Measurements from ENCODE around the gene COLQ.

The COLQ gene

GRCh38 chr3:15436246-15436645, 85.3 kb downstream of the COLQ start:
- H3K36me3 ChIP-seq (ENCODE audit: control insufficient read depth in 4 of 4, insufficient read depth in 4 of 4, low read length in 3 of 4), result peaks cover 18 to 86% (median 44%) of the 10 kb centered on the region in 4 experiments
- CTCF ChIA-PET, result interaction anchor here (0.9 to 1.2 kb wide), 2 partner anchors 8 to 168 kb away, joined by 3 to 4 read pairs; no protein-coding TSS in a partner anchor
- WGBS (ENCODE audit: insufficient coverage), result 100% methylated on average over 6 of the region's 6 CpGs

GRCh38 chr3:15434756-15435155, 86.8 kb downstream of the COLQ start:
- Histone ChIP-seq H3K36me3 (ENCODE audit: control insufficient read depth in 4 of 4, insufficient read depth in 4 of 4, low read length in 3 of 4) (peaks cover 15 to 79% (median 46%) of the 10 kb centered on the region in 4 experiments), H3K27me3 (replicated peaks in 2 of 5; ENCODE audit: control insufficient read depth in 4 of 5, insufficient read depth in 5 of 5, low read length in 4 of 5) (no peaks in the 10 kb centered on the region), H3K9me3 (ENCODE audit: control extremely low read depth in 1 of 5, control insufficient read depth in 4 of 5, insufficient read depth in 2 of 5, low read depth in 1 of 5, low read length in 4 of 5) (no peaks in the 10 kb centered on the region), H3K27ac (ENCODE audit: insufficient read depth in 1 of 2, low read depth in 1 of 2, low read length in 2 of 2, poor library complexity in 1 of 2, severe bottlenecking in 2 of 2) (no peak overlapping the region), H3K4me1 (ENCODE audit: control extremely low read depth in 1 of 4, control insufficient read depth in 4 of 4, insufficient read depth in 4 of 4, low read length in 3 of 4) (peaks cover 2 to 19% (median 16%) of the 10 kb centered on the region in 4 experiments), H3K4me3 (ENCODE audit: control insufficient read depth in 1 of 7, extremely low read depth in 1 of 7, insufficient read depth in 4 of 7, low read depth in 2 of 7, low read length in 6 of 7) (no peak overlapping the region)
- POLR2A ChIA-PET, result no interaction called here
- CTCF ChIA-PET, result interaction anchor here (1.0 to 1.3 kb wide), 5 partner anchors 13 to 122 kb away, joined by 3 to 6 read pairs (median 4); no protein-coding TSS in a partner anchor
- peak in 1 of 3 donors; percentile 6 for DNase-seq
- WGBS (ENCODE audit: insufficient coverage), result 96% methylated on average over 3 of the region's 4 CpGs

More at GRCh38 chr3:15436246-15436645, 85.3 kb downstream of the COLQ start:
- DNase-seq, result no peak
- Histone ChIP-seq H3K9me3 (ENCODE audit: control extremely low read depth in 1 of 5, control insufficient read depth in 4 of 5, insufficient read depth in 2 of 5, low read depth in 1 of 5, low read length in 4 of 5) (no peaks in the 10 kb centered on the region), H3K4me3 (ENCODE audit: control insufficient read depth in 1 of 7, extremely low read depth in 1 of 7, insufficient read depth in 4 of 7, low read depth in 2 of 7, low read length in 6 of 7) (no peak overlapping the region), H3K4me1 (ENCODE audit: control extremely low read depth in 1 of 4, control insufficient read depth in 4 of 4, insufficient read depth in 4 of 4, low read length in 3 of 4) (peaks cover 2 to 34% (median 30%) of the 10 kb centered on the region in 4 experiments), H3K27ac (ENCODE audit: insufficient read depth in 1 of 2, low read depth in 1 of 2, low read length in 2 of 2, poor library complexity in 1 of 2, severe bottlenecking in 2 of 2) (no peak overlapping the region), H3K27me3 (replicated peaks in 2 of 5; ENCODE audit: control insufficient read depth in 4 of 5, insufficient read depth in 5 of 5, low read length in 4 of 5) (no peaks in the 10 kb centered on the region)
- POLR2A ChIA-PET, result no interaction called here

GRCh38 chr3:15433531-15433930, 88.0 kb downstream of the COLQ start:
- Histone ChIP-seq H3K36me3 (ENCODE audit: control insufficient read depth in 4 of 4, insufficient read depth in 4 of 4, low read length in 3 of 4) (peaks cover 15 to 71% (median 46%) of the 10 kb centered on the region in 4 experiments), H3K4me3 (ENCODE audit: control insufficient read depth in 1 of 7, extremely low read depth in 1 of 7, insufficient read depth in 4 of 7, low read depth in 2 of 7, low read length in 6 of 7) (no peak overlapping the region), H3K27ac (ENCODE audit: insufficient read depth in 1 of 2, low read depth in 1 of 2, low read length in 2 of 2, poor library complexity in 1 of 2, severe bottlenecking in 2 of 2) (no peak overlapping the region), H3K27me3 (replicated peaks in 2 of 5; ENCODE audit: control insufficient read depth in 4 of 5, insufficient read depth in 5 of 5, low read length in 4 of 5) (no peaks in the 10 kb centered on the region), H3K4me1 (ENCODE audit: control extremely low read depth in 1 of 4, control insufficient read depth in 4 of 4, insufficient read depth in 4 of 4, low read length in 3 of 4) (peaks cover 6 to 17% (median 12%) of the 10 kb centered on the region in 4 experiments), H3K9me3 (ENCODE audit: control extremely low read depth in 1 of 5, control insufficient read depth in 4 of 5, insufficient read depth in 2 of 5, low read depth in 1 of 5, low read length in 4 of 5) (no peaks in the 10 kb centered on the region)
- ChIA-PET POLR2A (no interaction called here), CTCF (interaction anchor here (1.1 to 1.3 kb wide), 2 partner anchors 14 to 166 kb away, joined by 4 read pairs; no protein-coding TSS in a partner anchor)
- DNase-seq, result no peak
- 100% methylated on average over 1 of the region's 1 CpG for WGBS (ENCODE audit: insufficient coverage)

GRCh38 chr3:15431256-15431837, 90.2 kb downstream of the COLQ start:
- Histone ChIP-seq H3K27me3 (replicated peaks in 2 of 5; ENCODE audit: control insufficient read depth in 4 of 5, insufficient read depth in 5 of 5, low read length in 4 of 5) (no peaks in the 10 kb centered on the region), H3K27ac (ENCODE audit: insufficient read depth in 1 of 2, low read depth in 1 of 2, low read length in 2 of 2, poor library complexity in 1 of 2, severe bottlenecking in 2 of 2) (no peak overlapping the region), H3K4me1 (ENCODE audit: control extremely low read depth in 1 of 4, control insufficient read depth in 4 of 4, insufficient read depth in 4 of 4, low read length in 3 of 4) (peaks cover 14 to 23% (median 18%) of the 10 kb centered on the region in 4 experiments), H3K4me3 (ENCODE audit: control insufficient read depth in 1 of 7, extremely low read depth in 1 of 7, insufficient read depth in 4 of 7, low read depth in 2 of 7, low read length in 6 of 7) (no peak overlapping the region), H3K9me3 (ENCODE audit: control extremely low read depth in 1 of 5, control insufficient read depth in 4 of 5, insufficient read depth in 2 of 5, low read depth in 1 of 5, low read length in 4 of 5) (no peaks in the 10 kb centered on the region), H3K36me3 (ENCODE audit: control insufficient read depth in 4 of 4, insufficient read depth in 4 of 4, low read length in 3 of 4) (peaks cover 15 to 55% (median 35%) of the 10 kb centered on the region in 4 experiments)
- no peak for DNase-seq
- CTCF ChIA-PET, result interaction anchor here (1.3 to 2.8 kb wide), 3 partner anchors 13 to 126 kb away, joined by 3 to 18 read pairs (median 5); no protein-coding TSS in a partner anchor
- POLR2A ChIA-PET, result no interaction called here
- WGBS (ENCODE audit: insufficient coverage), result 95% methylated on average over 2 of the region's 3 CpGs

GRCh38 chr3:15430624-15431023, 90.9 kb downstream of the COLQ start:
- Histone ChIP-seq H3K27me3 (replicated peaks in 2 of 5; ENCODE audit: control insufficient read depth in 4 of 5, insufficient read depth in 5 of 5, low read length in 4 of 5) (no peaks in the 10 kb centered on the region), H3K27ac (ENCODE audit: insufficient read depth in 1 of 2, low read depth in 1 of 2, low read length in 2 of 2, poor library complexity in 1 of 2, severe bottlenecking in 2 of 2) (no peak overlapping the region), H3K36me3 (ENCODE audit: control insufficient read depth in 4 of 4, insufficient read depth in 4 of 4, low read length in 3 of 4) (peaks cover 15 to 48% (median 31%) of the 10 kb centered on the region in 4 experiments), H3K4me3 (ENCODE audit: control insufficient read depth in 1 of 7, extremely low read depth in 1 of 7, insufficient read depth in 4 of 7, low read depth in 2 of 7, low read length in 6 of 7) (no peak overlapping the region), H3K9me3 (ENCODE audit: control extremely low read depth in 1 of 5, control insufficient read depth in 4 of 5, insufficient read depth in 2 of 5, low read depth in 1 of 5, low read length in 4 of 5) (no peaks in the 10 kb centered on the region), H3K4me1 (ENCODE audit: control extremely low read depth in 1 of 4, control insufficient read depth in 4 of 4, insufficient read depth in 4 of 4, low read length in 3 of 4) (peaks cover 16 to 28% (median 20%) of the 10 kb centered on the region in 4 experiments)
- DNase-seq, result no peak
- CTCF ChIA-PET, result interaction anchor here (0.8 to 2.8 kb wide), 5 partner anchors 9 to 127 kb away, joined by 3 to 18 read pairs (median 5); no protein-coding TSS in a partner anchor
- 70% methylated on average over 1 of the region's 1 CpG for WGBS (ENCODE audit: insufficient coverage)
- POLR2A ChIA-PET, result interaction anchor here (0.8 kb wide), 1 partner anchor 31 kb away, joined by 3 read pairs; no protein-coding TSS in a partner anchor

- no peak for DNase-seq
- Histone ChIP-seq H3K27me3 (replicated peaks in 2 of 5; ENCODE audit: control insufficient read depth in 4 of 5, insufficient read depth in 5 of 5, low read length in 4 of 5) (no peaks in the 10 kb centered on the region), H3K4me3 (ENCODE audit: control insufficient read depth in 1 of 7, extremely low read depth in 1 of 7, insufficient read depth in 4 of 7, low read depth in 2 of 7, low read length in 6 of 7) (peak overlapping the region in 5 of 7 experiments; percentile 82 to 98 (median 93)), H3K9me3 (ENCODE audit: control extremely low read depth in 1 of 5, control insufficient read depth in 4 of 5, insufficient read depth in 2 of 5, low read depth in 1 of 5, low read length in 4 of 5) (no peaks in the 10 kb centered on the region), H3K36me3 (ENCODE audit: control insufficient read depth in 4 of 4, insufficient read depth in 4 of 4, low read length in 3 of 4) (peaks cover 10 to 42% (median 27%) of the 10 kb centered on the region in 4 experiments), H3K27ac (ENCODE audit: insufficient read depth in 1 of 2, low read depth in 1 of 2, low read length in 2 of 2, poor library complexity in 1 of 2, severe bottlenecking in 2 of 2) (no peak overlapping the region), H3K4me1 (ENCODE audit: control extremely low read depth in 1 of 4, control insufficient read depth in 4 of 4, insufficient read depth in 4 of 4, low read length in 3 of 4) (peaks cover 16 to 30% (median 21%) of the 10 kb centered on the region in 4 experiments)
- POLR2A ChIA-PET, result no interaction called here
- CTCF ChIA-PET, result interaction anchor here (0.6 to 2.8 kb wide), 4 partner anchors 11 to 227 kb away, joined by 3 to 18 read pairs (median 6); no protein-coding TSS in a partner anchor
- WGBS (ENCODE audit: insufficient coverage), result 89% methylated on average over 3 of the region's 6 CpGs
Observed at GRCh38 chr3:15429080-15429479, 92.4 kb downstream of the COLQ start.

GRCh38 chr3:15428539-15428938, 93.0 kb downstream of the COLQ start:
- Histone ChIP-seq H3K4me1 (ENCODE audit: control extremely low read depth in 1 of 4, control insufficient read depth in 4 of 4, insufficient read depth in 4 of 4, low read length in 3 of 4) (peaks cover 16 to 30% (median 21%) of the 10 kb centered on the region in 4 experiments), H3K27me3 (replicated peaks in 2 of 5; ENCODE audit: control insufficient read depth in 4 of 5, insufficient read depth in 5 of 5, low read length in 4 of 5) (no peaks in the 10 kb centered on the region), H3K36me3 (ENCODE audit: control insufficient read depth in 4 of 4, insufficient read depth in 4 of 4, low read length in 3 of 4) (peaks cover 7 to 43% (median 28%) of the 10 kb centered on the region in 4 experiments), H3K27ac (ENCODE audit: insufficient read depth in 1 of 2, low read depth in 1 of 2, low read length in 2 of 2, poor library complexity in 1 of 2, severe bottlenecking in 2 of 2) (peak overlapping the region in 1 of 2 experiments; percentile 91), H3K9me3 (ENCODE audit: control extremely low read depth in 1 of 5, control insufficient read depth in 4 of 5, insufficient read depth in 2 of 5, low read depth in 1 of 5, low read length in 4 of 5) (no peaks in the 10 kb centered on the region), H3K4me3 (ENCODE audit: control insufficient read depth in 1 of 7, extremely low read depth in 1 of 7, insufficient read depth in 4 of 7, low read depth in 2 of 7, low read length in 6 of 7) (peak overlapping the region; percentile 82 to 98 (median 92))
- ChIA-PET POLR2A (no interaction called here), CTCF (interaction anchor here (2.8 kb wide), 1 partner anchor 129 kb away, joined by 18 read pairs; no protein-coding TSS in a partner anchor)
- WGBS (ENCODE audit: insufficient coverage), result 24% methylated on average over 5 of the region's 9 CpGs
- peak in 2 of 3 donors; percentile 35 to 55 for DNase-seq
